ENCODE measurements around the gene TSPEAR.

The TSPEAR gene

DNA sequence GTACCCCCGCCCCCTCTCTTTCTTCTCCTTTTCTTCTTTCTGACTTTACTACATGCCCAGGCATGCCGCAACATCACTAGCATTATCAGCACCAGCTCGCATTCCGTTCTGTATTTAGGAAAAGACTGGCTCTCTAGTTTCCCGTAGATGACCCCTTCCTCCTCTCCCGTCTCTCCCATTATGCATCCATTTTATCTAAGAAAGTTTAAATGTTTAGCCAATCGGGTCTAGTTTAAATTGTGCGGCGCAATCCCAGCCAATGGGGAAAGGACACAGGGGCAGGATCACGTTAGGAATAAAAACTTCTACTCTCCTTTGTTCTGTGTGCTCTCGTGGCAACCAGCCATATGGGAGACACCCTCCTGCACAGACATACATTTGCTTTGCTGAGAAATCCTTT, 113.3 kb downstream of the TSPEAR start:
- Histone ChIP-seq H3K4me1 (ENCODE audit: control insufficient read depth in 1 of 2, insufficient read depth in 1 of 2, low read depth in 1 of 2, low read length in 1 of 2) (no peaks in the 10 kb centered on the region), H3K27me3 (peaks cover 33% of the 10 kb centered on the region), H3K9me3 (no peaks in the 10 kb centered on the region), H3K36me3 (no peaks in the 10 kb centered on the region), H3K4me3 (ENCODE audit: low read depth in 1 of 2, low read length in 1 of 2) (no peak overlapping the region), H3K27ac (no peak overlapping the region)
- TF ChIP-seq, protein P1, sequence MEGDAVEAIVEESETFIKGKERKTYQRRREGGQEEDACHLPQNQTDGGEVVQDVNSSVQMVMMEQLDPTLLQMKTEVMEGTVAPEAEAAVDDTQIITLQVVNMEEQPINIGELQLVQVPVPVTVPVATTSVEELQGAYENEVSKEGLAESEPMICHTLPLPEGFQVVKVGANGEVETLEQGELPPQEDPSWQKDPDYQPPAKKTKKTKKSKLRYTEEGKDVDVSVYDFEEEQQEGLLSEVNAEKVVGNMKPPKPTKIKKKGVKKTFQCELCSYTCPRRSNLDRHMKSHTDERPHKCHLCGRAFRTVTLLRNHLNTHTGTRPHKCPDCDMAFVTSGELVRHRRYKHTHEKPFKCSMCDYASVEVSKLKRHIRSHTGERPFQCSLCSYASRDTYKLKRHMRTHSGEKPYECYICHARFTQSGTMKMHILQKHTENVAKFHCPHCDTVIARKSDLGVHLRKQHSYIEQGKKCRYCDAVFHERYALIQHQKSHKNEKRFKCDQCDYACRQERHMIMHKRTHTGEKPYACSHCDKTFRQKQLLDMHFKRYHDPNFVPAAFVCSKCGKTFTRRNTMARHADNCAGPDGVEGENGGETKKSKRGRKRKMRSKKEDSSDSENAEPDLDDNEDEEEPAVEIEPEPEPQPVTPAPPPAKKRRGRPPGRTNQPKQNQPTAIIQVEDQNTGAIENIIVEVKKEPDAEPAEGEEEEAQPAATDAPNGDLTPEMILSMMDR (IDR thresholded peaks at IDR 0.05) = no peak

DNA sequence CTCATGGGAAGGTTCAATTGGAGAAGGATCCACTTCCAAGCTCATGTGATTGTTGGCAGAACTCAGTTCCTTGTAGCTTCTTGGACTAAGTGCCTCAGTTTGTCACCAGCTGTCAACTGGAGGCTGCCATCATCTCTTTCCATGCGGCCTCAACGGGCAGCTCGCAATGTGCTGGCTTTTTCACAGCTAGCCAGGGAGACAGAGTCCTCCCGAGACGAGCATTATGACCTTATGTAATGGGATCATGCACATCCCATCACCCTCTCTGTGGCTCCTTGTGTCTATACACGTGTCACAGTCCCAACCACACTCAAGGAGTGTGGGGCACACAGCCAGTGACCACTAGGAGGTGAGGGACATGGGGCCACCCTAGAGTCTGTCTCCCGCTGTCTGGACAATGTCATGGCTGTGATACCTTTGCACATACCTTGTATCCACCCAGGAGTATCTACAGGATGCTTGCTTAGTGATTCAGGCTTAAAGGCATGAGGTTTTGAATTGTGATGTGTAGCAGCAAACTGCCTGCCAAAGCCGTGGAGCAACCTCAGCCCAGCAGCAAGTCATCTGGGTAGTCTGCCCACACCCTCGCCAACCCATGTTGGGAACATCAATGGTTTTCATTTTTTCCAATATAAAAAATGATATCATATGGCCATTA, 115.2 kb downstream of the TSPEAR start:
- no peaks in the 10 kb centered on the region for H3K9me3 ChIP-seq
- H3K36me3 ChIP-seq = no peaks in the 10 kb centered on the region
- H3K4me1 ChIP-seq (ENCODE audit: control insufficient read depth in 1 of 2, insufficient read depth in 1 of 2, low read depth in 1 of 2, low read length in 1 of 2) = no peaks in the 10 kb centered on the region
- TF ChIP-seq, protein P1 (IDR thresholded peaks at IDR 0.05) = no peak
- H3K27me3 ChIP-seq = peaks cover 41% of the 10 kb centered on the region
- no peak overlapping the region for H3K4me3 ChIP-seq (ENCODE audit: low read depth in 1 of 2, low read length in 1 of 2)
- no peak overlapping the region for H3K27ac ChIP-seq

DNA sequence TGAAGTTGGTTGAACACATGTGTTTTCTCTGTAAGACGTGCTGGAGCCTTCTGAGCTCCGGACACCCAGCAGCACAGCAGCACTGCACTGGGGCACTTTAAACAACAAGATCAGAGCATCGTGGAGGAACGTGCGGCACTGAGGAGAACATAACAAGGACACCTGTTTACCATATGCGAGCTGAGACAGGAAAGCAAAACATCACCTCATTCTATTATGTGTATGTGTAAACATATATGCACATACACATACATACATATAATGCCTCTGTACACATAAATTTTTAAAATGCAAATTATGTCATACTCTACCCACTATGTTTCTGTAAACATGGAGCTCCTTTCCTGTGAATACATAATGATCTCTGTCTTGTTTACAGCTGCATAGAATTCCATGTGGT, 115.8 kb downstream of the TSPEAR start:
- Histone ChIP-seq H3K27ac (no peak overlapping the region), H3K4me1 (ENCODE audit: control insufficient read depth in 1 of 2, insufficient read depth in 1 of 2, low read depth in 1 of 2, low read length in 1 of 2) (no peaks in the 10 kb centered on the region), H3K27me3 (peaks cover 41% of the 10 kb centered on the region), H3K9me3 (no peaks in the 10 kb centered on the region), H3K36me3 (no peaks in the 10 kb centered on the region), H3K4me3 (ENCODE audit: low read depth in 1 of 2, low read length in 1 of 2) (no peak overlapping the region)
- TF ChIP-seq, protein P1 (IDR thresholded peaks at IDR 0.05) = no peak

DNA sequence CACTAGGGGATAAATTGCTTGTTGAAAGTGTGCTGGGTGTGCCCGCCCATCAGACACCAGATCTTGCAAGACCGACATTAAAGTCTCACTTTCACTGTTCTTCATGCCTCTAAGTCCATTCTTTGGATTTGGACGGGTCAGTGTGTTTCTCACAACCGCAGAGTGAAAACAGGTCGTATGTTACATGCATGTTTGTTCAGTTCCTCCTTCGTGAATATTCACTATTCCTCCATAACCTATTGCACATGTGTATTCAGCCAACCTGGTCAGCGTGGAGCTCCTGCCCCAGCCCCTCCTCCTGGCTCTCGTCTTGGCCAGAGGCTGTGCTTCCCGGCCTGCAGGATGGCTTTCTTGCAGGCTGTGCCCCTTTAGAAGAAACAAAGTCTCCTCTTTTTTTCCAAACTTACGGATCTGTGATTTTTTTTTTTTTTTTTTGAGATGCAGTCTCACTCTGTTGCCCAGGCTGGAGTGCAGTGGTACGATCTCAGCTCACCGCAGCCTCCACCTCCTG, 116.9 kb downstream of the TSPEAR start:
- H3K9me3 ChIP-seq = no peaks in the 10 kb centered on the region
- peaks cover 41% of the 10 kb centered on the region for H3K27me3 ChIP-seq
- no peaks in the 10 kb centered on the region for H3K36me3 ChIP-seq
- H3K4me1 ChIP-seq (ENCODE audit: control insufficient read depth in 1 of 2, insufficient read depth in 1 of 2, low read depth in 1 of 2, low read length in 1 of 2) = no peaks in the 10 kb centered on the region
- H3K4me3 ChIP-seq (ENCODE audit: low read depth in 1 of 2, low read length in 1 of 2) = no peak overlapping the region
- TF ChIP-seq, protein P1 (IDR thresholded peaks at IDR 0.05) = no peak
- no peak overlapping the region for H3K27ac ChIP-seq

DNA sequence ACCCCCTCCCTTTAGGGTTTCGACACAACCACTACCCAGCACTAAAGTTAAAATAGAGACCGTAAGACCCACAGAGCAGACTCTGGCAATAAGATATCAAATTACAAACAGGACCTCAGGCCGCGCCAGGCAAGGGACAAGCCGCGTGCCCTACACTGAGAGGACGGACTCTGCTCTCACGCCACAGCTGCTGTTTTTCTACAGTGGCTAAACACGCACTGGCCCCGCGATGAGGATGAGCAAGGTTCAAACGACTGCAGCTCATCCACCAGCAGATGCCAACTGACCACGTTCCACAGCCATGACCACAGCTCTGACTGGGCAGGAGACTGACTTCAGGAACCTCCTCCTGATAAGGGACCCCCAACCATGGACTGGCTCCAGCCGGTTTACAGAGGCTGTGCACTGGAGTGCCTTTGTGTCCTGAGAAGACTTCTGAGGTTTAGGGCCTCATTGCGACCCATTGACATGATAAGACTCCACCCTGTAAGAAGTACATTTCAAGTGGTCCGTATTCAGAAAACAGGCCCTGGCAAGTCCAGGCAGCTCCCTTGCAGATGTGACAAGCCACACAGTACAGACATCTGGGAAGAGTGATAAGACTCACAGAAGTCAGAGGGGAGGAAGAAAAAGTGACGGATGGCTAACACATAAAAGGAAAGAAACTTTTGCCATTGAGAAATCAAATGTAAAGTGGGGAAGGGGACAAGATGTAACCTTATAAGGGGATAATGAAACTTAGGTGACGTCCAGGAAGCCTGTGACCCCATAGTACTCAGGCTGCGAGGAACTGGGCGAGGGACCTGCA, 117.6 kb downstream of the TSPEAR start:
- Histone ChIP-seq H3K4me1 (ENCODE audit: control insufficient read depth in 1 of 2, insufficient read depth in 1 of 2, low read depth in 1 of 2, low read length in 1 of 2) (no peaks in the 10 kb centered on the region), H3K4me3 (ENCODE audit: low read depth in 1 of 2, low read length in 1 of 2) (no peak overlapping the region), H3K27ac (no peak overlapping the region), H3K36me3 (no peaks in the 10 kb centered on the region), H3K9me3 (no peaks in the 10 kb centered on the region), H3K27me3 (peaks cover 41% of the 10 kb centered on the region)
- TF ChIP-seq, protein P1 (IDR thresholded peaks at IDR 0.05) = no peak

Data from neutrophil (primary cell).